ENCODE data around the gene ZYG11B.

GRCh38 chr1:52679048-52679447 lies 47.2 kb upstream of the ZYG11B start:
- TF ChIP-seq GATA3 (IDR thresholded peaks at IDR 0.05; ENCODE audit: low read depth, low read length) (no peak), GATA2 (IDR thresholded peaks at IDR 0.05; ENCODE audit: low read depth, low read length) (no peak)
